Neural progenitor cell (in vitro differentiated cells): ENCODE data around the gene SUPT3H. TPM values are rescaled to one million over a fixed set of nuclear protein-coding genes. Genes with fewer than 3 reads are reported as not detected.
"Not testable (repeated sequence)": the region's sequence is repeated elsewhere in the genome, so short reads cannot be mapped to it uniquely, and the experiment has no call there.

ENCODE experiments used
- DNase-seq: peaks from one replicate; pipeline ENCODE4 v3.0.0-alpha.2; 2016; ENCODE audit warnings: low spot score
- H2AFZ ChIP-seq: fragments of 200-600 bp; sonication (generic); replicated peaks from 2 replicates; pipeline ENCODE4 v1.6.1; 2016; ENCODE audit warnings: antibody characterized with exemption
- H3F3A ChIP-seq: fragments of 200-600 bp; sonication (generic); 2 replicates; pipeline ENCODE4 v1.6.1; 2016; ENCODE audit warnings: antibody characterized with exemption, low read depth
- H3K27ac ChIP-seq: fragments of 200-600 bp; sonication (generic); 2 replicates; pipeline ENCODE4 v1.5.1; 2016; ENCODE audit warnings: mild to moderate bottlenecking
- H3K27me3 ChIP-seq: fragments of 200-600 bp; sonication (generic); 2 replicates; pipeline ENCODE4 v1.6.1; 2016; ENCODE audit warnings: mild to moderate bottlenecking, moderate library complexity
- H3K36me3 ChIP-seq: fragments of 200-600 bp; sonication (generic); 2 replicates; pipeline ENCODE4 v1.5.1; 2016
- H3K4me1 ChIP-seq: fragments of 200-600 bp; sonication (generic); 2 replicates; pipeline ENCODE4 v1.6.1; 2016; ENCODE audit warnings: mixed run types
- H3K4me2 ChIP-seq: fragments of 200-600 bp; sonication (generic); 2 replicates; pipeline ENCODE4 v1.6.1; 2016
- H3K4me3 ChIP-seq: fragments of 200-600 bp; sonication (generic); 2 replicates; pipeline ENCODE4 v1.5.1; 2016
- H3K79me2 ChIP-seq: fragments of 200-600 bp; sonication (generic); 2 replicates; pipeline ENCODE4 v1.6.1; 2016; ENCODE audit warnings: low read depth
- H3K9ac ChIP-seq: fragments of 200-600 bp; sonication (generic); 2 replicates; pipeline ENCODE4 v1.6.1; 2016
- H3K9me3 ChIP-seq: fragments of 200-600 bp; sonication (generic); 2 replicates; pipeline ENCODE4 v1.5.1; 2016; ENCODE audit warnings: low read depth
- H4K20me1 ChIP-seq: fragments of 200-600 bp; sonication (generic); 2 replicates; pipeline ENCODE4 v1.6.1; 2016; ENCODE audit warnings: low read depth
- H3K27ac Mint-ChIP-seq: 3 replicates; pipeline ENCODE4 v1.8.0; 2021; ENCODE audit warnings: mixed read lengths
- H3K27me3 Mint-ChIP-seq: 2 replicates; pipeline ENCODE4 v1.8.0; 2022; ENCODE audit warnings: low read depth, mild to moderate bottlenecking, inconsistent platforms, moderate library complexity, mixed read lengths; ENCODE audit not compliant: insufficient read depth
- H3K36me3 Mint-ChIP-seq: 3 replicates; pipeline ENCODE4 v1.8.0; 2021; ENCODE audit warnings: mixed read lengths
- H3K4me1 Mint-ChIP-seq: 3 replicates; pipeline ENCODE4 v1.8.0; 2021; ENCODE audit warnings: mixed read lengths
- H3K4me3 Mint-ChIP-seq: 3 replicates; pipeline ENCODE4 v1.8.0; 2021; ENCODE audit warnings: mild to moderate bottlenecking, moderate library complexity, mixed read lengths
- H3K9me3 Mint-ChIP-seq: 3 replicates; pipeline ENCODE4 v1.8.0; 2020; ENCODE audit warnings: mixed read lengths
- CTCF ChIP-seq: fragments of 200-600 bp; sonication (generic); IDR thresholded peaks from 2 replicates; pipeline ENCODE4 v1.5.1; 2017; ENCODE audit warnings: antibody characterized with exemption, mild to moderate bottlenecking
- EZH2 ChIP-seq: fragments of 200-600 bp; sonication (generic); IDR thresholded peaks from 2 replicates; pipeline ENCODE4 v1.6.1; 2017; ENCODE audit warnings: antibody characterized with exemption, mild to moderate bottlenecking, moderate library complexity
- EZH2phosphoT487 ChIP-seq: fragments of 200-600 bp; sonication (generic); IDR thresholded peaks from 2 replicates; pipeline ENCODE4 v1.6.1; 2017; ENCODE audit warnings: antibody characterized with exemption
- total RNA-seq: library from RNA; depleted of rRNA; stranded (reverse); fragments of >200 nt; gene quantifications from 2 replicates; pipeline ENCODE4 v1.2.3, GENCODE V29; 2015; ENCODE audit warnings: low replicate concordance

Gene SUPT3H
- total RNA-seq, 1 donor from 2014 or later, result 16.3 TPM

- no peaks in the 10 kb centered on the region for H3K27me3 Mint-ChIP-seq
- TF ChIP-seq CTCF (no peak), EZH2 (no peak), EZH2phosphoT487 (no peak)
- no peaks in the 10 kb centered on the region for H3K36me3 ChIP-seq
Measured at GRCh38 chr6:44915111-44915510, 462.6 kb downstream of the SUPT3H start.

GRCh38 chr6:44914141-44914540, 463.6 kb downstream of the SUPT3H start:
- Histone ChIP-seq H3K9ac (no peak overlapping the region), H2AFZ (no peak overlapping the region), H3K27ac (no peak overlapping the region), H3F3A (no peaks in the 10 kb centered on the region), H3K4me1 (no peaks in the 10 kb centered on the region), H3K27me3 (no peaks in the 10 kb centered on the region), H4K20me1 (no peaks in the 10 kb centered on the region), H3K4me2 (no peak overlapping the region), H3K36me3 (no peaks in the 10 kb centered on the region), H3K9me3 (no peaks in the 10 kb centered on the region), H3K79me2 (no peaks in the 10 kb centered on the region), H3K4me3 (no peak overlapping the region)
- TF ChIP-seq EZH2phosphoT487 (no peak), EZH2 (no peak), CTCF (no peak)
- Mint-ChIP-seq H3K36me3 (no peaks in the 10 kb centered on the region), H3K9me3 (no peaks in the 10 kb centered on the region), H3K4me3 (no peak overlapping the region), H3K27ac (no peak overlapping the region), H3K27me3 (no peaks in the 10 kb centered on the region), H3K4me1 (no peaks in the 10 kb centered on the region)
- no peak for DNase-seq

More at GRCh38 chr6:44915111-44915510, 462.6 kb downstream of the SUPT3H start:
- no peak for DNase-seq
- Mint-ChIP-seq H3K36me3 (no peaks in the 10 kb centered on the region), H3K27ac (no peak overlapping the region), H3K4me3 (no peak overlapping the region), H3K4me1 (no peaks in the 10 kb centered on the region), H3K9me3 (no peaks in the 10 kb centered on the region)
- Histone ChIP-seq H3K27ac (no peak overlapping the region), H3K9me3 (no peaks in the 10 kb centered on the region), H4K20me1 (no peaks in the 10 kb centered on the region), H3K4me1 (no peaks in the 10 kb centered on the region), H2AFZ (no peak overlapping the region), H3F3A (no peaks in the 10 kb centered on the region), H3K4me2 (no peak overlapping the region), H3K9ac (no peak overlapping the region), H3K27me3 (no peaks in the 10 kb centered on the region), H3K4me3 (no peak overlapping the region), H3K79me2 (no peaks in the 10 kb centered on the region)

- Histone ChIP-seq H3K27ac (no peak overlapping the region), H3K4me2 (no peak overlapping the region), H3K79me2 (no peaks in the 10 kb centered on the region), H3K4me1 (no peaks in the 10 kb centered on the region), H3K9me3 (no peaks in the 10 kb centered on the region), H3K36me3 (no peaks in the 10 kb centered on the region), H3K27me3 (no peaks in the 10 kb centered on the region), H3K9ac (no peak overlapping the region), H4K20me1 (no peaks in the 10 kb centered on the region), H3K4me3 (no peak overlapping the region), H3F3A (no peaks in the 10 kb centered on the region), H2AFZ (no peak overlapping the region)
- no peaks in the 10 kb centered on the region for H3K4me1 Mint-ChIP-seq
- peaks cover 10% of the 10 kb centered on the region for H3K36me3 Mint-ChIP-seq
- H3K27ac Mint-ChIP-seq, result no peak overlapping the region
- TF ChIP-seq CTCF, result no peak
- TF ChIP-seq EZH2, result no peak
- TF ChIP-seq EZH2phosphoT487, result no peak
- no peak for DNase-seq
- H3K27me3 Mint-ChIP-seq, result no peaks in the 10 kb centered on the region
- no peak overlapping the region for H3K4me3 Mint-ChIP-seq
- H3K9me3 Mint-ChIP-seq, result peaks cover 12% of the 10 kb centered on the region
Measured at GRCh38 chr6:44906761-44907160, 471.0 kb downstream of the SUPT3H start.

GRCh38 chr6:44900358-44900757, 477.4 kb downstream of the SUPT3H start:
- H3K9me3 Mint-ChIP-seq, result peaks cover 14% of the 10 kb centered on the region
- not testable (repeated sequence) for DNase-seq, H3K27me3 Mint-ChIP-seq

More at GRCh38 chr6:44900358-44900757, 477.4 kb downstream of the SUPT3H start:
- H3F3A ChIP-seq, H3K27ac Mint-ChIP-seq, H4K20me1 ChIP-seq, H3K9me3 ChIP-seq, H3K4me1 Mint-ChIP-seq, H3K36me3 ChIP-seq, H2AFZ ChIP-seq, H3K4me2 ChIP-seq, H3K4me3 ChIP-seq, H3K27me3 ChIP-seq, H3K9ac ChIP-seq, H3K4me1 ChIP-seq, H3K4me3 Mint-ChIP-seq, H3K27ac ChIP-seq, H3K79me2 ChIP-seq: not testable (repeated sequence)
- peaks cover 14% of the 10 kb centered on the region for H3K36me3 Mint-ChIP-seq
